Stimulated activated CD4-positive, alpha-beta T cell treated with anti-CD3 and anti-CD28 coated beads, Interleukin-4, amount 100 ng/mL, for 24 hours (primary cell): ENCODE measurements around the gene DMWD.
A peak's percentile ranks its signal among the peaks of the same experiment; 100 is the strongest.

Experiments
- DNase-seq: peaks from one replicate; pipeline ENCODE4 v3.0.0-alpha.2; 2020

DMWD gene

DNA sequence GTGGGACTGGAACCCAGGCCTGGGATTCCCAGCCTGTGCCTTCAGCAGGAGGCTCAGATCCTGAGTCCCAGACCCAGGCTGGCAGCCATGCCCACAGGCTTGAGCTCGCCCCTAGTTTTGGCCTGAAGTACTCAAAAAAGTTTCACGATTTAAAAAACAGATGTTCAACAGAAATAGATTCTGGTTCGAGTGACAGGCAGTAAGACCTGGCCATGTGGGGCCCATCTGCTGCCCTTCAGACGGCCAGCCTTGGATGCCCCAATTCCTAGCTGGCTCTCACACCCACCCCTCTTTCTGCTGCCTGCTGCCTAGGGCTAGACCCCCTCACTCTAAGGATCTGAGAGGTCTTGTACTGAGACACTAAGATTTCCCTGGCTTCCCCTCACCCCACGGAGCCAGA is 7.5 kb downstream of the DMWD start:
- DNase-seq: no peak

DNA sequence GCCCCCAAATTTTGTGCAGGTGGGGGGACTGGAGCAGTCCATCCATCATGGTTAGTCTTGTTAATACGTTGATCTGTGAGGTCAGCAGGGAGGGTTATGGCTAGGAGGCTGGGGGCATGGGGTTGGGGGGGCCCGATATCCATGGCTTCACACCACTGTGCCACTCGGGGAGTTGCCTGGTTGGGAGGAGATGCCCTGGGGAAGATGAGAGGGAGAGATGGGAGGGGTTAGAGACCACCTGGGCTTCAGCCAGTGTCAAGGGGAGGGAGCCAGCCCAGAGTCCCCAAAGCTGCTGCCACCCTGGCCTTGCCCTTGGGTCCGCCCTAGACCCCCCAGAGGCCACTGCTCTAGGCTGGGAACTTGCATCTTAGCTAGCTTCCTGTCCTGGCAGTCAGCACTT is 8.5 kb downstream of the DMWD start:
- no peak for DNase-seq

DNA sequence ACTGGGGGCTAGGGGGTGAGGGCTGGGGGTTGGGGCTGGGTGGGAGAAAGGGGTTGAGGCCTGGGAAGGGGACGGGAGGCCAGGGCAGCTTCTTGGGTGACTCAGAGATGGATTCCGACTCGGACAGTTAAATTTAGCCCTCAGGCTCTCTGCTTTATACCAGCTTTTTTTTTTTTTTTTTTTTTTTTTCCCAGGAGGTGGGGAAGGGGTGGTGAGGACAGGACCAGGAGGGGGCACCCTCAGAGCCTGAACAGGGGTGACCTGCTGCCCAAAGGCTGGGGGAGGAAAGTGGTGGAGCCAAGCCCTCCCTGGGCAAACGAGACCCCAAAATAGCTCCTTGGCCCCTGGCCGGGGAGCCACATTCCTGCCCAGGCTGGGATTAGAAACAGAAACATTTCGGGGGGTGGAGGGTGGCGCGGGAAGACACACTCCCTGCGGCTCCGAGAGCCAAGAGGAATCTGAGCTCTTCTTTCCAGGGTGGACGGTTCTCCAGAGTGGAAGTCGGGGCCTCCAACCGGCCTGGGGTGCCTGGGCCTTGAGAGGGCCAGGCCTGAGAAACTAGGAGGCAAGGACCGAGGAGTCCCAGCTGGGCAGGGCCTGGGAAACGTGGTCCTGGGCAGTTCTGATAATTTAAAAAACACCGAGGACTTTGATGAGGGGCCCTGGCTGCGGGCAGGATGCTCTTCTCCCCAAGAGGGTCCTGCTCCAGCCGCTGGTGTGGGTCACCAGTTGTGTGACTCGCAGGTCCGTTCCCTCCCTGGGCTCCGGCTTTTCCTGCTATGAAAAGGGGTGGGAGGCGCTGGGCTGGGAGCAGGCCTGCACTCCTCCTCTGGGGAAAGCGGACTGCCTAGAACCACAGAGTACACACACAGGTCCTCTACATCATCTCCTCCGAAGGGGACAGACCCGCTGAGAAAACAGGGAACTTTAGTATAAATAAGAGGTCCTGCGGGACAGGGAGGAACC is 9.5 kb downstream of the DMWD start:
- DNase-seq: no peak

DNA sequence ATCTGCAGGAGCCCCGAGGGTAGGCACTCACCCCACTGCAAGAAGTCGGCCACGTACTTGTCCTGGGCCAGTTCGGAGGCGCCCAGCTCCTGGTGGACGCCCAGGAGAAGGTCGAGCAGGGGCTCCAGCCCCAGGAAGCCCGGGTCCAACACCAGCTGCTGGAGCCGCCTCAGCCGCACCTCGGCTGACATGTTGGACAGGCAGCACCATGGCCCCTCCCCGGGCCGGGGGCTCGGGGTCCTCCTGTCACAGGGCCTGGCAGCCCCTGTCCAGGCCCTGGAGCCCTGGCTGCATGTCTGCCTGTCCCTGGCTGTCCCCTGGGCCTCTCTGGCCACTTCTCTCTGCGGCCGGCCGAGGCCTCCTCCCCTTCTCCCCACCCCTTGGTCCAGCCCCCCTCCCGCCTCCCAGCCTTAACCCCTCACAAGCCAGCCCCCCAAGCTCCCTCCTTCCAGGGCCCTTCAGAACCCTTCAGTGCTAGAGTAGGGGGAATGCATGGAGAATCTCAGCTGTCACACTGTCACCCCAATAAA is 10.4 kb downstream of the DMWD start, which contains the start of gene DMPK:
DMPK (minus strand) TSS at position 329 of the 530 bp plus-strand sequence; CDS start at position 191, 138 bp downstream.
- DNase-seq: no peak

DNA sequence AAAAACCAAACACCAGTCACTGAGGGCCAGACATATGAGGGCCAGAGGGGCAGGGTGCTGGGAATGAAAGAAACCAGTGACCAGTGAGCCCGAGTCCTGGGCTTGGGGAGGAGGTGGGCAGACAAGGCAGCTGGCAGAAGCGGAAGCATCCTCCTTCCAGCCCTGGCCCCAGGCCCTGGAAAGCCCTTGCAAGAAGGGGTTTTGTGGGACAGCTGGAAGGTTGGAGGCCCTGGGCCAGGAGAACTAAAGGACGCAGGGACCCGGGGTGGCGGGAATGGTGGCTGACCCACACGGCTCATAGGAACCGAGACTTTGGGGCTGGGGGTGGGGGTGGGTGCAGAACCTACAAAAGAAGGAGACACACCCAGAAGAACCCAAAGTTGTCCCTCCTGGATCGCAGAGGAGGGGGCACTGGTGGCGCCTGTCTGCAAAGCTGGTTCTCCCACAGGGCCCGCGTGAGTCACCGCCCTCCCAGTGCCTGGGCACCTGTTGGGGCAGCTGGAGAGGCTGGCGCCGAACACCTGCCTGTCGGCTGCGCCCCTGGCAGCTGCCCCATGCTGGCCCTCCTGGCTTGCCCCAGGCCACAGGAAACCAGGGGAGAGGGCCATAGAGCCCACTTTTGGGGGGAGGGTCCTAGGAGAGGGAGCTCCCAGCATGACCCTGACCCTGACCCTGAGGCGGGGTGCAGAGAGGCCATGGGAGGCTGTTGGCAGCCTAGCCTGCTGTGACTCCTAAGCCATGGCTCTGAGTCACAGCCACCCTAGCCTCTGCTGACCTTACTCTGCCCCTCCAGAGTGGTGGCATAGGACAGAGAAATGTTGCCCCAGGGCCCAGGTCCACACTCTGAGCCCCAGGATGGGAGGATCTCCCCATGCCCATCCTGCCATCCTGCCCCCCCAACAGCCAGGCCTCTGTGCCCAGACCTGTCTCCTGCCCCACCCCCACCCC is 11.2 kb downstream of the DMWD start:
- DNase-seq: no peak

DNA sequence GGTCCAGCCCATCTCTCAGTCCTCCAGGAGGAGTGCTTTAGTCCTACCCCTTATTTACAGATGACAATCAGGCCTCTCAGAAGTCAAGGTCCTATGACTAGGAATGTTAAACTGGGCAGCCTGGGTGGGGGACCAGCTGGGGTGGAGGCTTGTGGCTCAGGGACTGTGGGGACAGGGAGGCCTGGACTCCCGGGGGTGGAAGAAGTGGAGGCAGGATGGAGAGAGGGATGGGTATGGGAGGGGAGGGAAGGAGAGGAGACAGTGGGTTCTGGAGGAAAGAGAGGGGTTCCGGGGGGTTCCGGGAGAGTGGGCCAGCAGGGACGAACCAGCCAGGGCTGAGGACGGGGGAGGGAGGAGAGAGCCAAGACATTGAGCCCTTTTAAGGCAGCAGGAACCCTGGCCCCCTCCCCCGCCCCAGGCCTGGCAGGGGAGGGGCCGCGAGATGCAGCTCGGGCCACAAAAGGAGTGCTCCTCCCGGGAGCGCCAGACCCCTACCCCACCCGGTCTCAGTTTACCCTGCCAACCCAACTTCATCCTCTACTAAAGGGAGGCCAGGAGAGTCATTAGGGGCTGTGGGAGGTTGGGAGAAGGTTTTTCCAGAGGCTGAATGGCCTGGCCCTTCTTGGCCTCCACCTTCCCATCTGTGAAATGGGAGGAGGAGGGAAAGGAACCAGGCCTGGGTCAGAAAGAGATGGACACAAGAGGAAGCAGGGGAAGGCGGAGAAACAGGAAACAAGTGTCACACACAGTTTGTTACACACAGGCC is 12.0 kb downstream of the DMWD start:
- DNase-seq: no peak

DNA sequence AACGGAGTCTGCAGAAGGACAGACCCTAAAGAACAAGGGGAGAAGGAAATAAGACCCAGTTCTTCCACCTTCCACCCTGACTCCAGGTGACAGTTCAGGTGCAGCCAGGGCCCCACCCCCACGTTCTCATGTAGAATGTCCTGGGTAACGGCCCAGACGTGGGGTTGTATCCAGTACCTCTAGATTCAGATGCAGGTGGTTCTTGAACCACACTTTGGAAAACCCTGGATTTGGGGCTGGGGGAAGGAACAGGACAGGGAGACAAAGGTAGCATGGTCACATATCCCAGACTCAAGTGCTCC is 12.5 kb downstream of the DMWD start:
- no peak for DNase-seq

DNA sequence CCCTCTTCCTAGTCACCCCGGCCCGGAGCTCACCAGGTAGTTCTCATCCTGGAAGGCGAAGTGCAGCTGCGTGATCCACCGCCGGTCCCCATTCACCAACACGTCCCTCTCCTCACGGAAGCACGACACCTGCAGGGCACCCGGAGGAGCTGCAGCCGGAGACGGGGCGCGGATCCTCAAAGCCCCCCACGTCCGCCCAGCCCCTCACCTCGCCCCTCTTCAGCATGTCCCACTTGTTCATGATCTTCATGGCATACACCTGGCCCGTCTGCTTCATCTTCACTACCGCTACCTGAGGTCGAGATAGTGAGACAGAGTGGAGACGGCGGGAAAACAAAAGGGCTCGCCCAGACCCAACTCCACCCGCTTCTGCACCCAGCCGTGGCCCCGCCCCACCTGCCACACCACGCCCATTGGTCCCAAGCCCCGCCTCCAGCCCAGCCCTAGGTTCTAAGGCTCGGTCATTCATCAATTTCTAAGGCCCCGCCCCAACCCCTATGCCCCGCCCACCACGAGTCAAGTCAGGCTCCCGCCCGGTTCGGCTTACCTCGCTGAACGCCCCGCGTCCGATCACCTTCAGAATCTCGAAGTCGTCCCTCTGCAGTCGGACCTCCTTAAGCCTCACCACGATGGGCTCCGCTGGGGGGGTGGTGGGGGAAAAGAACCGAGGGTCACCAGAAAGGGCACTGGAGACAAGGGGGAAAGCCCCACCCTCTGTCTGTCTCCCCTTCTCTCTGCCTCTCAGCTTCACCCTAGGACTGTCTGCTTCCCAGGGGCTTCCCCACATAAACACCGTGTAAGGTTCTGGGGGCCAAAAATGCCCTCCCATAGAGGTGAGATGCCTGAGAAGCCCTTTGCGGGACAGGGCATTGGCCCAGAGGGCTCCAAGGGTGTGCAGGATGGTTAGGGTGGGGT is 13.2 kb downstream of the DMWD start:
- DNase-seq: peak; percentile 86

DNA sequence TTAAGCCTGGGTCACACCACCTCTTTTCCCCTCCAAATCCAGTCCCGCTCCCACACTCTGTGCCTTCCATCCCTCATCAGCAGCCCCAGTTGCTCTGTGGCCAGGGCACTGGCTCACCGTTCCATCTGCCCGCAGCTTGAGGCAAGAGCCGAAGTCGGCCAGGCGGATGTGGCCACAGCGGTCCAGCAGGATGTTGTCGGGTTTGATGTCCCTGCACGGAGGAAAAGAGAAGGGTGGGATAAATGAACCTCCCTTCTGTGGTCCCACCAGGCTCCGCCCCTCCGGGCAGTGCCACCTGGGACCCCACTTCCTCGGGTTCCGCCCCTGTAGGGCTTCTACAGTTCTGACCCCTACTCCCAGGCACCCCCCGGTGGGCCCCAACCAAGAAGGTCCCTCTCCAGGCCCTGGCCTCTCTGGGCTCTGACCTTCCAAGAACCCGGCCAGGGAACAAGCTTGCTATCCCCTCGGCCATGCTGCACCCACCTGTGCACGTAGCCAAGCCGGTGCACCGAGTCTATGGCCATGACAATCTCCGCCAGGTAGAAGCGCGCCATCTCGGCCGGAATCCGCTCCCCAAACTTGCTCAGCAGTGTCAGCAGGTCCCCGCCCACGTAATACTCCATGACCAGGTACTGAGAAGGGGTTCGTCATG is 14.5 kb downstream of the DMWD start:
- no peak for DNase-seq

DNA sequence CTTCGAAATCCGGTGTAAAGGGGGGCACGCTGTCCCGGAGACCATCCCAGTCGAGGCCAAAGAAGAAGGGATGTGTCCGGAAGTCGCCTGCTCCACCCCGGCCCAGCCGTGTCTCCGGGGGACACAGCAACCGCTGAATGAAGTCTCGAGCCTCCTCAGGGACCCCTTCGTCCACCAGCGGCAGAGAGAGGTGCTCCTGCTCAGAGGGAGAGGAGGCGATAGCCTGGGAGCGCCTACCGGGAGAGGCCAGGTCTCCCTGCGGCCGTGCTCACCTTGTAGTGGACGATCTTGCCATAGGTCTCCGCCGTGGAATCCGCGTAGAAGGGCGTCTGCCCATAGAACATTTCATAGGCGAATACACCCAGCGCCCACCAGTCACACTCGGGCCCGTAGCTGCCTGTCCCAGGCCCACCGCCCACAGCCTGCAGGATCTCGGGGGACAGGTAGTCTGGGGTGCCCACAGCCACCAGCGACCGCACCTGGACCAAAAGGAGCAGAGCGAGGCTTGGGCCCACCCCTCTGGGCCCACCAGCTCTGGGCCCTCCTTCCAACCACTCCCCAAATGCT is 15.2 kb downstream of the DMWD start:
- DNase-seq: no peak

DNA sequence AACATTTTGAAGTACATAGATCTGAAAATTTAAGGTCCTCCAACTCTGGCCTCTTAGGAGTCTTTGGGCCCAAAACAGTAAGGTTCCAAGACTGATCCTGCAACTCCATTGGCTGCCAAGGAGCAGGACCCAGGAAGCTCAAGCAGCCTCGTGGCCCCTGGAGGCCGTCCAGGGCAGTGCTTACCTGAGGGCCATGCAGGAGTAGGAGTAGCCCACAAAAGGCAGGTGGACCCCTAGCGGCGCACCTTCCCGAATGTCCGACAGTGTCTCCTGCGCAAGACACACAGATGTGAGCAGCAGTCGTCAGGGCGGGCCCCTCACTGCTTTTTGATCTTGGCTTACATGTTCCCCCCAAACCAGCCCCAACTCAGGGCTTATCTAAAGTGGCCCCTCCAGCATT is 17.9 kb downstream of the DMWD start:
- DNase-seq: no peak

DNA sequence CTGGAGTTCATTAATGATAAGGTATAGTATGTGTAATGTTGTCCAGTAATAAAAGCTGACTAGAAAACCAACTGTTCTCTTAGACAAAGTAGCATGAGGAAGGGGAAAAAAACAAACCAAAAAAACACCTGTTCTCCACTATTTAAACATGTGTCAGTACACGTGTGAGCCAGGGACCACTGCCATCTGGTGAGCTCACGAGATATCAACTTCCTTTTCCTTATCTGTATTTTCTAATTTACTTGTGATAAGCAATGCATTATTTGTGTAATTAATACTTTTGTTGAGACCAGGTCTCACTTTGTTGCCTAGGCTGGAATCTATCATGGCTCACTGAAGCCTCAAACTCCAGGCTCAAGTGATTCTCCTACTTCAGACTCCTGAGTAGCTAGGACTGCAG is 19.3 kb downstream of the DMWD start:
- DNase-seq: no peak

DNA sequence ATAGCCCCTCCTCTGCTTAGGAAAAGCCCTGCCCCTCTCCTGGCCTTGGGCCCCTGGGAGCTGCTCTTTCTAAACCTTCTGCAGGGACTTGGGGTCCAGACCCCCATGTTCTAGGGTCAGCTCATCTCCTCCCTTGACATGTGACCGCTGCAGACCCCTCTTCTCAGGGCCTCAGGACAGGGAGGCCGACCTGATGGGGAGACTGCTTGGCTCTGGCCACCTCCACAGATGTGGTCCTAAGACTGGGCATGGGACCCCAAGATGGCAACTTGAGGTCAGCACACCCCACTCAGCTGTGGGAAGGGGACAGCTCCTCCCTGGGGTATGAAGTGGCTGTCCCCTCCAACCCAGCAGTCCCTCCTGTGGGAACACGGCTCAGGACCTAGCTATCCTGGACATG is 19.7 kb downstream of the DMWD start:
- no peak for DNase-seq

DNA sequence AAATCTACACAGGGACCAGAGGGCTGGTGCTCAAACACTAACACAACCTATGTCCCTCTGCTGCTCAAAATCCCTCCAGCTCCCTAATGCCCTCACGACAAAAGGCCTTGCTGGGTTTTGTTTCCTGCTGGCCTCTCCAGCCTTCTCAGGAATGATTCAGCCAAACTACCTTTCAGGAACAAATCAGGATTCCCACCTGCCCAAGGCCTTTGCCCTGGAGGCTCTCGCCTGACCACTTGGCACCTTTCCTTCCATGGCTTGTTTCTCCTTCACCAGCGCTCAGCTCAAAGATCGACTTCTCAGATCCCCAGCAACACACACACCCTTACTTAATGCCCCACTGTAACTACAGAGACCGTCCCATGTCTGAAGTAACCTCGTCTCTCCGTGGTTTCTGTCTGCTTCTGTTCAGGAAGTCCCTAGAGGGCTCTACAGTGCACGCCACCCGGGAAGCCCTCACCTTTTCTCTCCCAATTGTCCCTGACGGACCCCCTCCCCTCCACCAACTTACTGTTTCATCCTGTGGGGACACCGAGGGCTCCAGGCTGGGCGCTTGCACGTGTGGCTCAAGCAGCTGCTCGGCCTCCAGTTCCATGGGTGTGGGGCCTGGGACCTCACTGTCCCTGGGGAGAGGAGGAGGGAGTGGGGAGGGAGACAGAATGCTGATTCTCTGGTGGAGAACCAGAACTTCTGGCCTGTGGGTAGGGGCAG is 20.4 kb downstream of the DMWD start:
- no peak for DNase-seq

DNA sequence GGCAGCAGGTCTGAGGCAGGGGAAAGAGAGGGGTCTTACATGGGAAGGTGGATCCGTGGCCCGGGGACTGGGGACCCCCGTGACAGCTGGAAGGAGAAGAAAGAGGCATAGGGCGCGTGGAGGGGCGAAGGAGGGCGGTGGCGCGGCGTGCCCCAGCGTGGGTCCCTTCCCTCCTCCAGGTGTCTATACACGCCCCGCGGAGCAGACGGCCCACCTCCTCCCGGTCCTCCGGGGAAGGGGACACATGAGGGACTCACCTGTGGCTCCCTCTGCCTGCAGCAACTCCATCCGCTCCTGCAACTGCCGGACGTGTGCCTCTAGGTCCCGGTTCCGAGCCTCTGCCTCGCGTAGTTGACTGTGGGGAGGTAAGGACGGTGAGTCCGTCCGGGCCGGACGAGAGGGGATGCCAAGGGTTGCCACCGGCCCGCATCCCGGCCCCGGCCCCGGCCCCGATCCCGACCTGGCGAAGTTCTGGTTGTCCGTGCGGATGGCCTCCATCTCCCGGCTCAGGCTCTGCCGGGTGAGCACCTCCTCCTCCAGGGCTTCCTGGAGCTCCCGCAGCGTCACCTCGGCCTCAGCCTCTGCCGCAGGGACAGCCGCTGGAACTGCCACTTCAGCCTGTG is 21.2 kb downstream of the DMWD start:
- DNase-seq: no peak

DNA sequence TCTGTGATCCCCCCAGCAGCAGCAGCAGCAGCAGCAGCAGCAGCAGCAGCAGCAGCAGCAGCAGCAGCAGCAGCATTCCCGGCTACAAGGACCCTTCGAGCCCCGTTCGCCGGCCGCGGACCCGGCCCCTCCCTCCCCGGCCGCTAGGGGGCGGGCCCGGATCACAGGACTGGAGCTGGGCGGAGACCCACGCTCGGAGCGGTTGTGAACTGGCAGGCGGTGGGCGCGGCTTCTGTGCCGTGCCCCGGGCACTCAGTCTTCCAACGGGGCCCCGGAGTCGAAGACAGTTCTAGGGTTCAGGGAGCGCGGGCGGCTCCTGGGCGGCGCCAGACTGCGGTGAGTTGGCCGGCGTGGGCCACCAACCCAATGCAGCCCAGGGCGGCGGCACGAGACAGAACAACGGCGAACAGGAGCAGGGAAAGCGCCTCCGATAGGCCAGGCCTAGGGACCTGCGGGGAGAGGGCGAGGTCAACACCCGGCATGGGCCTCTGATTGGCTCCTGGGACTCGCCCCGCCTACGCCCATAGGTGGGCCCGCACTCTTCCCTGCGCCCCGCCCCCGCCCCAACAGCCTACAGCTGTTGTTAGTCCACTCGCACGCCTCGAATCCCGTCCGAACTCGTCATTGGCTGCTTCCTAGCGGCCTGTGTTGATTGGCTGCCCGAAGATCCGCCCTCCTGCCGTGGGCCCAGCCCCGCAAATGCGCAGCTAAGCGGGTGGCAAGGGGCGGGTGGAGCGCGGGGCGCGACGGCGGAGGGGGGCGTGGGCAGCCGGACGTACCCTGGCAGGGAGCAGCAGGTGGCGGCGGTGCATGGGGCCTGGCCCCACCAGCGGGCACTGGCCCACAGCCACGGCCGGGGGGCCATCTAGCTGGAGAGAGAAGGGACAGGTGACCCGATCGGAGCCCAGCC is 22.2 kb downstream of the DMWD start:
- peak; percentile 89 for DNase-seq

DNA sequence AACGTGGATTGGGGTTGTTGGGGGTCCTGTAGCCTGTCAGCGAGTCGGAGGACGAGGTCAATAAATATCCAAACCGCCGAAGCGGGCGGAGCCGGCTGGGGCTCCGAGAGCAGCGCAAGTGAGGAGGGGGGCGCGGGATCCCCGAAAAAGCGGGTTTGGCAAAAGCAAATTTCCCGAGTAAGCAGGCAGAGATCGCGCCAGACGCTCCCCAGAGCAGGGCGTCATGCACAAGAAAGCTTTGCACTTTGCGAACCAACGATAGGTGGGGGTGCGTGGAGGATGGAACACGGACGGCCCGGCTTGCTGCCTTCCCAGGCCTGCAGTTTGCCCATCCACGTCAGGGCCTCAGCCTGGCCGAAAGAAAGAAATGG is 22.8 kb downstream of the DMWD start:
- DNase-seq: peak; percentile 54

DNA sequence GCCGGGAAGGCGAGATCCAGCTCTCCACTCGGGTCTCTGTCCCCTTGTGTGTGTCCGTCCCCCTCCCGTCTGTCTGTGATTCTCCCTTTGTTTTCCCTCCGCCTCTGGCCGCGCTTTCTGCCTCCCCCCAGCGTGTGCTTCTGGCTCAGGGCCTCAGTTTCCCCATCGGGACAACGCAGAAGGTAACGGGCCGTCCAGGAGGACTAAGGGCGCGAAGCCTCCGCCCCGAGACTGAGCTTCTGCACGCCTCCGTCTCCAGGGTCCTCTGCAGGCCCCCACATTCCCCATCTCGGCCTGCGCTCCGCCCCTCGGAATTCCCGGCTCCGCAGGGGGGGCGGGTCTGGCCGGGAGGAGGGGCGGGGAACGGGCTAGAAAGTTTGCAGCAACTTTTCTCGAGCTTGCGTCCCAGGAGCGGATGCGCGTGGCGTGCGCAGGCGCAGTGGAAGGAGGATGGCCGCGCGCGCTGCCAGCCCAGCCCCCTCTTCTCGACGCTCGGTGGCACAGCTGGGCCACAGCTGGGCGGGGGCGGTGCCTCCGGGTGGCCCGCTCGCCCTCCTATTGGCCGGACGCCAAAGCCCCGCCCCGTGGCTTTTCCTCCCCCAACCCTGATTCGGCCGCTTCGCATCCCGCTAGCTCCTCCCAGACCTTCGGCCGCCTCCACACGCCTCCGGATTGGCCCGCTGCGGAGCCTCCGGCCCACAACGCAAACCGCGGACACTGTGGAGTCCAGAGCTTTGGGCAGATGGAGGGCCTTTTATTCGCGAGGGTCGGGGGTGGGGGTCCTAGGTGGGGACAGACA is 23.5 kb downstream of the DMWD start, which contains the start of gene SIX5:
SIX5 (minus strand) TSS at position 269 of the 799 bp plus-strand sequence. CDS start 408 bp downstream, outside the sequence.
- DNase-seq: peak; percentile 94
